GM19372 (cell line): Measurements from ENCODE around the gene SLC9A5.

ENCODE experiments used
- ATAC-seq: cut with Tn5 transposase; IDR thresholded peaks from one replicate; pipeline ENCODE4 v1.9.1; 2021; ENCODE audit warnings: mild to moderate bottlenecking, low read depth, moderate library complexity; ENCODE audit not compliant: unreplicated experiment

SLC9A5 gene

GRCh38 chr16:67302076-67302475 is 53.3 kb downstream of the SLC9A5 start:
- no peak for ATAC-seq

GRCh38 chr16:67302970-67303369 is 54.2 kb downstream of the SLC9A5 start:
- no peak for ATAC-seq

GRCh38 chr16:67304020-67304419 is 55.2 kb downstream of the SLC9A5 start:
- ATAC-seq, result no peak

GRCh38 chr16:67305216-67306071 is 56.7 kb downstream of the SLC9A5 start:
- ATAC-seq, result no peak

- no peak for ATAC-seq
Measured at GRCh38 chr16:67310561-67310960, 61.8 kb downstream of the SLC9A5 start.

GRCh38 chr16:67311607-67312488 is 63.1 kb downstream of the SLC9A5 start:
- ATAC-seq, result no peak

- no peak for ATAC-seq
Measured at GRCh38 chr16:67312719-67313118, 63.9 kb downstream of the SLC9A5 start.

- ATAC-seq, result no peak
Measured at GRCh38 chr16:67317853-67318252, 69.1 kb downstream of the SLC9A5 start.
